Spleen (tissue), 11 donors: ENCODE data around the gene FRAT2. TPM values are rescaled to one million over a fixed set of nuclear protein-coding genes. Genes with fewer than 3 reads are reported as not detected.

ENCODE experiments used
- DNase-seq: peaks from one replicate; pipeline ENCODE4 v3.0.0-alpha.2; 2020
- H3K27ac ChIP-seq, 8 donors: fragments of 200-600 bp; sonication (generic) in 7 of 8; 1 replicate in 4 of 8; 2 replicates in 4 of 8; pipeline versions ENCODE4 v1.5.0 to v1.8.0; 2016 to 2021; ENCODE audit warnings: inconsistent platforms in 4 of 8, mild to moderate bottlenecking in 4 of 8, moderate library complexity in 1 of 8
- H3K27me3 ChIP-seq, 7 donors: fragments of 200-600 bp; sonication (generic) in 6 of 7; replicated peaks in 1 of 7; 1 replicate in 4 of 7; 2 replicates in 3 of 7; pipeline versions ENCODE4 v1.5.0 to v1.8.0; 2016 to 2021; ENCODE audit warnings: inconsistent platforms in 3 of 7, mild to moderate bottlenecking in 1 of 7
- H3K36me3 ChIP-seq, 6 donors: fragments of 200-600 bp; sonication (generic) in 5 of 6; 1 replicate in 4 of 6; 2 replicates in 2 of 6; pipeline versions ENCODE4 v1.5.0 to v1.8.0; 2016 to 2021; ENCODE audit warnings: inconsistent platforms in 2 of 6
- H3K4me1 ChIP-seq, 6 donors: fragments of 200-600 bp; sonication (generic) in 5 of 6; 1 replicate in 3 of 6; 2 replicates in 3 of 6; pipeline versions ENCODE4 v1.5.0 to v1.8.0; 2016 to 2021; ENCODE audit warnings: inconsistent platforms in 3 of 6
- H3K4me3 ChIP-seq, 8 donors: fragments of 200-600 bp; sonication (generic) in 7 of 8; 1 replicate in 4 of 8; 2 replicates in 4 of 8; pipeline versions ENCODE4 v1.5.0 to v1.8.0; 2016 to 2021; ENCODE audit warnings: inconsistent platforms in 4 of 8, mild to moderate bottlenecking in 4 of 8, moderate library complexity in 2 of 8
- H3K9me3 ChIP-seq, 8 donors: fragments of 200-600 bp; sonication (generic) in 7 of 8; 1 replicate in 4 of 8; 2 replicates in 4 of 8; pipeline versions ENCODE4 v1.5.0 to v1.8.0; 2016 to 2021; ENCODE audit warnings: inconsistent platforms in 4 of 8
- POLR2A ChIP-seq, 3 donors: fragments of 450-650 bp; IDR thresholded peaks; one replicate each; pipeline ENCODE4 v1.5.1; 2017; ENCODE audit warnings: antibody characterized with exemption in 3 of 3, mild to moderate bottlenecking in 1 of 3
- POLR2AphosphoS5 ChIP-seq, 3 donors: sonication (generic); formaldehyde crosslinking; IDR thresholded peaks; one replicate each; pipeline ENCODE4 v1.5.1; 2017; ENCODE audit warnings: antibody characterized with exemption in 3 of 3
- WGBS, 5 donors: extraction: QIAGEN DNeasy Blood & Tissue Kit in 3 of 5; methylation state at CpG; one replicate each; pipeline versions ENCODE4 v1.1.5 to v1.1.7; 2013 to 2018; 5-methylcytosine and 5-hydroxymethylcytosine counted together
- intact Hi-C: fragments of 100-400 bp; cut with DNase I; formaldehyde crosslinking; loops from one replicate; pipeline ENCODE4 v1.15.0; 2023; ENCODE audit warnings: low total_unique reads
- polyA plus RNA-seq, 3 donors: library from polyadenylated mRNA; stranded (reverse); fragments of 200-250 nt; gene quantifications; one replicate each; pipeline ENCODE4 v1.2.1, GENCODE V29; 2013
- total RNA-seq, 7 donors: library from RNA; depleted of rRNA in 3 of 7; stranded (reverse); fragments of >200 nt in 3 of 7; fragmentation: NEBNext Ultra II Directional in 4 of 7; extraction: Animal tissue kit (Norgen Biotek cat#: 25700) in 4 of 7; gene quantifications; one replicate each; pipeline versions ENCODE4 v1.1.0 to v1.2.1, GENCODE V29; 2016 to 2021
- TF ChIP-seq, protein P1 (sequence below), 11 experiments: fragments of 200-600 bp in 7 of 11; fragments of 450-650 bp in 4 of 11; sonication (generic) in 4 of 11; IDR thresholded peaks in 8 of 11; conservative IDR thresholded peaks in 3 of 11; 1 replicate in 7 of 11; 2 replicates in 4 of 11; pipeline versions ENCODE4 v1.4.0 to v1.8.0; 2016 to 2021; ENCODE audit warnings: antibody characterized with exemption in 11 of 11, inconsistent platforms in 4 of 11, mild to moderate bottlenecking in 1 of 11
- donor health status: healthy with polysubstance abuse.
- donor health status: DM: no; HTN: no; CAD: no; lungs with moderate emphysema.
- donor health status: DM: no; HTN: no; CAD: no.
- donor health status: Bipolar disorder and iron deficiency.
- donor health status: healthy.
- donor health status: DM: no; HTN: no; CAD: no.
- donor health status: DM: yes; HTN: yes; CAD: no.

FRAT2 gene
- total and polyA plus RNA-seq, 10 donors: 12.3 to 75.6 (median 36.8) TPM

DNA sequence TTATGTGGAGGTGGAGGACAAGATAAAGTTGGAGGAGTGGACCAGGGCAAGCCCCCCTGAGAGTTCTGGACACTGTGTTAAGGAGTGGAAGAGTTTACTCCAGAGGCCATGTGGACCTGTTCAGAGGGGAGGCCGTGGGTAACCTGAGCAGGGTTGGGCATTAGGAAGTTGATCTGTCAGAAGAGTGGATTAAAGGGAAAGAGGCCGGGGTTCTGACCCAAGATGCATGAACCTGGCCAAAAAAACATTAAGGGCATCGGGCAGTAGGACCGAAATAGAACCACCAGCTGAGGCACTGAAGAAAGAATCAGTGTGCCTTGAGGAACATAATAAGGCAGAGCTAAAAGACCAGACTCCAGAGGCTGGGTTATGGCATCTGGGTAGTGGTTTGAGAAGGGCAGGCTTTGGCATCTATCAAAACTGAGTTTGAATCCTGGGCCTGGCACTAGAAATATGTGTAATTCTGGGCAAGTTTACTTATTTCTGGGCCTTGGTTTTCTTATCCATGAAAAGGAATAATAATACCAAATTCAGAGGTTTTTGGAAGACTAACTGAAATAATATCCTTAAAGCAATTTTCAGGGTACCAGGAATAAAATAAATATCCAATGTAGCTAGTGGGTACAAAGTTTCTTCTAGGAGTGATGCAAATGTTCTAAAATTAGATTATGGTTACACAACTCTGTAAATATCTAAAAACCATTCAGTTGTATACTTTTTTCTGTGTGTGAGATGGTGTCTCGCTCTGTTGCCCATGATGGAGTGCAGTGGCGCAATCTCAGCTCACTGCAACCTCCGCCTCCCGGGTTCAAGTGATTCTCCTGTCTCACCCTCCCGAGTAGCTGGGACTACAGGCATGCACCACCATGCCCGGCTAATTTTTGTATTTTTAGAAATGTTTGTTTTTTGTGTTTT lies 26.4 kb downstream of the FRAT2 start:
- intact Hi-C loops: no loop called here
- Histone ChIP-seq H3K27me3 (no peaks in the 10 kb centered on the region), H3K36me3 (no peaks in the 10 kb centered on the region), H3K27ac (no peak overlapping the region), H3K4me1 (no peaks in the 10 kb centered on the region), H3K9me3 (no peaks in the 10 kb centered on the region), H3K4me3 (no peak overlapping the region)
- WGBS, 5 donors: 74 to 85% (median 74%) methylated on average over 10 of the region's 10 CpGs
- TF ChIP-seq POLR2AphosphoS5 (IDR thresholded peaks at IDR 0.05) (no peak), POLR2A (IDR thresholded peaks at IDR 0.05) (no peak)
- TF ChIP-seq, protein P1, sequence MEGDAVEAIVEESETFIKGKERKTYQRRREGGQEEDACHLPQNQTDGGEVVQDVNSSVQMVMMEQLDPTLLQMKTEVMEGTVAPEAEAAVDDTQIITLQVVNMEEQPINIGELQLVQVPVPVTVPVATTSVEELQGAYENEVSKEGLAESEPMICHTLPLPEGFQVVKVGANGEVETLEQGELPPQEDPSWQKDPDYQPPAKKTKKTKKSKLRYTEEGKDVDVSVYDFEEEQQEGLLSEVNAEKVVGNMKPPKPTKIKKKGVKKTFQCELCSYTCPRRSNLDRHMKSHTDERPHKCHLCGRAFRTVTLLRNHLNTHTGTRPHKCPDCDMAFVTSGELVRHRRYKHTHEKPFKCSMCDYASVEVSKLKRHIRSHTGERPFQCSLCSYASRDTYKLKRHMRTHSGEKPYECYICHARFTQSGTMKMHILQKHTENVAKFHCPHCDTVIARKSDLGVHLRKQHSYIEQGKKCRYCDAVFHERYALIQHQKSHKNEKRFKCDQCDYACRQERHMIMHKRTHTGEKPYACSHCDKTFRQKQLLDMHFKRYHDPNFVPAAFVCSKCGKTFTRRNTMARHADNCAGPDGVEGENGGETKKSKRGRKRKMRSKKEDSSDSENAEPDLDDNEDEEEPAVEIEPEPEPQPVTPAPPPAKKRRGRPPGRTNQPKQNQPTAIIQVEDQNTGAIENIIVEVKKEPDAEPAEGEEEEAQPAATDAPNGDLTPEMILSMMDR (IDR thresholded peaks at IDR 0.05 in 8 of 11, conservative IDR thresholded peaks at IDR 0.05 in 3 of 11): no peak
- DNase-seq: no peak

DNA sequence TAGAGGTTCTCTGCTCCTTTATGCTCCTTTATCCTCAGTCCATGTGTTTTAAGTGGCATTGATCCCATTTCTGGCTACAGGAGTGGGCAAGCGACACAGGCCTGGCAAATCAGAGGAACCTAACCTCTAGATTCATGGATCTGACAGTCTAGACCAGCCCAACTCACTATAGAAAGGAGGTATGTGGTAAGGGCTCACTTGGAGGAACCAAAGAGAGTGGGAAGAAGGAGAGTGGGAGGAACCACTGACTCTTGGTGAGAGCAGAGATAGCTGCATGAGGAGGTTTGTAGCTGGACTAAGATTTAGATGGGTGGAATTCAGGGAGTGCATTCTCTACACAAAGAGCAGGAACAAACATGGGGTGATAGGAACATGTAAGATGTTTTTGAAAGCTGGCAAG lies 27.1 kb downstream of the FRAT2 start:
- Histone ChIP-seq H3K36me3 (no peaks in the 10 kb centered on the region), H3K4me3 (no peak overlapping the region), H3K27me3 (no peaks in the 10 kb centered on the region), H3K4me1 (no peaks in the 10 kb centered on the region), H3K9me3 (no peaks in the 10 kb centered on the region), H3K27ac (no peak overlapping the region)
- TF ChIP-seq POLR2AphosphoS5 (IDR thresholded peaks at IDR 0.05) (no peak), POLR2A (IDR thresholded peaks at IDR 0.05) (no peak)
- TF ChIP-seq, protein P1 (IDR thresholded peaks at IDR 0.05 in 8 of 11, conservative IDR thresholded peaks at IDR 0.05 in 3 of 11): no peak
- WGBS, 5 donors: 32 to 92% (median 48%) methylated on average over 1 of the region's 1 CpG
- intact Hi-C loops: no loop called here
- no peak for DNase-seq

DNA sequence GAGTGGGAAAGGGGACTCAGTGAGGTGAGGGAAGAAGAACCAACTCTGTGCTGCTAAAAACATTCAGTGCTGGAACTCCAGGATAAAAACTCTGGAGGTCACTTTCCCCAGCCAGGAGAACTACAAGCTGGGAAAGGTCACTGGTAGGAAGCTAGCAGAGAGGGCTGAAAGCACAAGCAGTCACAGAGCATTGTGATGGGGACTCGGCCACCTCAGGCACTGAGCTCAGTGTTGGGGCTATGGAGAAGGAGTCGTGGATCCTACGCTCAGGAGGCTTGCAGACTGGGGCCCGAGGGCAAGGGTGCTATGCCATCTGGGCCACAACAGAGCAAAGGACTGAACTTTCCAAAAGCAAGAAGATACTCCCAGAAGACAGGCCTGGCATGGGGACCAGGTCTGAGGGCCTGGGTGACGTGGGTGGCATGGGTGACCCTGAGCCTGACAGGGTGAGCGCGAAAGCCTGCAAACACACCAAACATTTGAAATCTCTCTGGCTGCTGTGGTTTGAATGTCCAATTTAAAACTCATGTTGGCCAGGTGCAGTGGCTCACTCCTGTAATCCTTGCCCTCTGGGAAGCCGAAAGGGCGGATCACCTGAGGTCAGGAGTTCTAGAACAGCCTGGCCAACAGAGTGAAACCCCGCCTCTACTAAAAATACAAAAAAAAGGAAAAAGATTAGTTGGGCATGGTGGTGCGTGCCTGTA lies 32.3 kb downstream of the FRAT2 start:
- H3K9me3 ChIP-seq: no peaks in the 10 kb centered on the region
- no peaks in the 10 kb centered on the region for H3K36me3 ChIP-seq
- TF ChIP-seq POLR2AphosphoS5 (IDR thresholded peaks at IDR 0.05): no peak
- TF ChIP-seq, protein P1 (IDR thresholded peaks at IDR 0.05 in 8 of 11, conservative IDR thresholded peaks at IDR 0.05 in 3 of 11): no peak
- TF ChIP-seq POLR2A (IDR thresholded peaks at IDR 0.05): no peak
- WGBS, 5 donors: 89 to 95% (median 94%) methylated on average over 11 of the region's 11 CpGs
- H3K27ac ChIP-seq: no peak overlapping the region
- intact Hi-C loops: no loop called here
- no peaks in the 10 kb centered on the region for H3K4me1 ChIP-seq
- no peaks in the 10 kb centered on the region for H3K27me3 ChIP-seq
- H3K4me3 ChIP-seq: no peak overlapping the region
- no peak for DNase-seq

DNA sequence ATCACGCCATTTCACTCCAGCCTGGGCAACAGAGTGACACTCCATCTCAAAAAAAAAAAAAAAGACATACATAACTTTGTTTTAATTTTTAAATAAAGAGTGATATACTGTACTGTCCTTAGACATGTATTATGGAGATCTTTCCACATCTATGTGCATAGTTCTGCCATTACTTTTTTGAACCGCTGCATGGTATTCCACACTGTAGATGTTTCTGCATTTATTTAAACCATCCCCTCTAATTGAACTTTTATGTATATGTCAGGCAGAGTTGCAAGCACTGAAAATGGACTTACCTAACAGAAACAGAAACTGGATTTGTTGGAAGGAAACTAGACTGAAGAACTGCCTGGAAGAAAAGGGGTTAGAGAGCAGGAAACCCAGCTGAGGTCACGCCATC lies 33.5 kb downstream of the FRAT2 start:
- no peaks in the 10 kb centered on the region for H3K4me1 ChIP-seq
- TF ChIP-seq POLR2A (IDR thresholded peaks at IDR 0.05): no peak
- no peak for TF ChIP-seq POLR2AphosphoS5 (IDR thresholded peaks at IDR 0.05)
- TF ChIP-seq, protein P1 (IDR thresholded peaks at IDR 0.05 in 8 of 11, conservative IDR thresholded peaks at IDR 0.05 in 3 of 11): no peak
- DNase-seq: no peak
- H3K4me3 ChIP-seq: no peak overlapping the region
- no peaks in the 10 kb centered on the region for H3K27me3 ChIP-seq
- no peaks in the 10 kb centered on the region for H3K36me3 ChIP-seq
- H3K27ac ChIP-seq: no peak overlapping the region
- no peaks in the 10 kb centered on the region for H3K9me3 ChIP-seq
- intact Hi-C loops: no loop called here
- 82 to 88% (median 86%) methylated on average over 3 of the region's 3 CpGs for WGBS, 5 donors
